ENCODE data around the gene SAE1.

SAE1 gene

DNA sequence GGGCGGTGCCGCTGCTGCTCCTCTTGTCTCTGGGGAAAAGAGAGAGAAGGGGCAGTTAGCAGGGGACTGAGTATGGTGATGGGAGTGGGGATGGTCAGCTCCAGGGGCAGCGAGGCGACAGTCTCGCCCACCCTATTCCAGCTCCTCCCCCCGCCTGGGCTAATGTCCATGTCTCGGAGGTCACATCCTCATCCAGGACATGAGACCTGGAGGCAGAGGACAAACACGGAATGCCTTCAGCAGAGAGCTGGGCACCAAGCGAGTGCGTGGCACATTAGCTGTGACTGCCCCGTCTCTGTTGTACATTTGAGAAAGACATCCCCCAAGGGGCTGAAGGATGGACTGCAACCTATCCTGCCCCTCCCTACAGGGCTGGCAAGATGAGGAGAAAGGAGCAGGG, 91.3 kb downstream of the SAE1 start:
- DNase-seq: no peak

DNA sequence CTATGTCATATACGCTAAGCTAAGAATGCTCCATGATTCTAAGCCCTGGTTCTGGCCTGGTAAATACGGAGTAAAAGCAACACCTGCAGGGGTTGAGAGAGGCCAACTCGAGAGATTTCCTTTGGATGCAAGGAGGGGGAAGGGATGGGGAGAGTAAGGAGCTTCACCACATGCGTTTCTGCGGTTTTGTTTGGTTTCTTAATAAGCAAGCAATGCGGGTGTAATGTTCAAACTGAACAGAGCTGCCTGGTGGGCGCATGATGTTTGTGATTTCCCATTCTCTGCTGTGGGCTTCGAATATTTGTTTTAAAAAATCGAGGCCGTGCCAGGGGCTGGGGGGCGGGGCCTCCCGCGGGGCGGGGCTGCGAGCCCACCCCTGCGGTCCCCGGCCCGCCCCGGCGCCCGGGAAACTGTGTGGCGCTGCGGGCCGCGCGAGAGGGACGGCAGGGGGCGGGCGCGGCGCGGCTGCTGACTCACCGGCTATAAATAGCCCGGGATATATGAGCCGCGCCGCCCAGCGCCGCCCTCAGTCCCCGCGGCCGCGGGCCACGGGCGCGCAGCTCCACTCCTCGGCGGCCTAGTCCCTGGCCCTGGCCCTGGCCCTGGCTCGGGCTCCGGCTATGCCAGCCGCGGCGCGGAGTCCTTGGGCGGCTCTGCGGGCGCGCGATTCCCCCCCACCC, 95.3 kb downstream of the SAE1 start:
- peak; percentile 93 for DNase-seq

GRCh38 chr19:47226426-47227351, 96.1 kb downstream of the SAE1 start:
- peak; percentile 87 for DNase-seq

GRCh38 chr19:47227352-47228167, 96.9 kb downstream of the SAE1 start:
- DNase-seq: peak; percentile 95

- no peak for DNase-seq
Observed at GRCh38 chr19:47228168-47228936, 97.7 kb downstream of the SAE1 start.

- DNase-seq: no peak
Observed at GRCh38 chr19:47228937-47229675, 98.5 kb downstream of the SAE1 start.

DNA sequence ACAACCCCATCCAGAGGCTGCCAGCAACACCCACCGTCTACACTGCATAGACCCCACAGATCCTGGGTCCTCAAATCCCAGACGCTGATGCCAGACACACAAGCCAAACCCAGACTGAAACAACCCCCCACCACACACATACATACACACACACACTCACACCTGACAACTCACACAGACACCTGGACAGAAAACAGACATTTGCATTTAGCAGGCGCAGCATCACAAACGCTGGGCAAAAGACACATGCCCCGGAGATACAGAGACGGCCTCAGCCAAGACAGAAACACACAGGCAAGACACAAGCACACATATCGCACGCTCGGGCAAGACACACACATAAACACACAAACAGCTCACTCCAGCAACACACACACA, 99.0 kb downstream of the SAE1 start:
- no peak for DNase-seq

DNA sequence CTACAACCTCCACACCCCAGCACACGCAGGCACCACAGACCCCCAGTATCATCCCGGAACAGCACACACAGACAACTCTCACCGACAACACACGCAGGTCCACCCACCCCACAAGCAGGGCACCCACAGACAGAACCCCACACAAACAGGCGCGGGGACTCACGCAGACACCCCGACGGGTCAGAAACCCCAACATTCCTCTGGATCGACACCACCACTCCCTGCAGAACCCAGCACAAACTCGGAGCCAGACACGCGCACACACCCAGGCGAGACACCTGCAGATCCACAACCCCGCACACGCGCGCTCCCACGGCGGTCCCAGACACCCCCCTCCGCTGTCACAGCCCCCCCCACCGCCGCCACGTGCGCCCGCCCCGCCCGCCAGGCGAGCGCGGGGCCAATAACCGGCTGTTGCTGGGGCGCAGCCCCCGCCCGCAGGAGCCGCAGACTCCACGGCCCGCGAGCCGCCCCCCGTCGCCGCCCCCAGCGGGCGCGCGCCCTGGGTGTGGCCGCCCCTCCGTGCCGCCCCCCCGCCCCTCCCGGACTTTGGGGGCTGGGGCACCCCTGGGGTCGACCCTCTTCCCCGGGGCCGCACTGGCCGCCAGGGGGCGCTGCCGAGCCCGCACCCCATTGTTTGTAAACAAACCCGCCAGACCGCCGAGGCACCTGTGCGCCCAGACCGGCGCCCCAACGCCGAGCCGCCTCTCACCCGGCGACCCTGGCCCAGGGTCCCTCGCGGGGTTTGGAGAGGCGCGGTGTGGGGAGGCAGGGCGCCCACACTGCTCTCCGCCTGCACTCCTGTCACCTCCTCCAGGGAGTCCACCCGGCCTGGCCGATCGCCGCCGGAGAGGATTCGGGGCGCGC, 99.7 kb downstream of the SAE1 start:
- DNase-seq: peak; percentile 51

DNA sequence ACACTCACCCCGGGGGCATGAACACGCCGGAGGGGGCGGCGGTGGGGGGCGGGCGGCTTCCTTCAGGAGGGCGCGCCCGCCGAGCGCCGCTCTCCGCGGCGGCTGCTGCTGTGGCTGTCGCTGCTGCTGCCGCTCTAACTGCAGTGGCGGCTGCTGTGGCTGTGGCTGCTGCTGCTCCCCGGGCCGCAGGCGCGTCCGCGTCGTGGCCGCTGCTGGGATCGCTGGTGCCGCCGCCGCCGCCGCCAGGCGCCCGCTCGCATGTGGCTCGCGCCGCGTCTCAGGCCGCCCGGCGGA, 100.2 kb downstream of the SAE1 start, which contains the start of gene BBC3:
Gene BBC3, minus strand, starts transcription at position 279 of the 294 bp plus-strand sequence. CDS start 2,768 bp downstream, outside the sequence.
- DNase-seq: no peak

DNA sequence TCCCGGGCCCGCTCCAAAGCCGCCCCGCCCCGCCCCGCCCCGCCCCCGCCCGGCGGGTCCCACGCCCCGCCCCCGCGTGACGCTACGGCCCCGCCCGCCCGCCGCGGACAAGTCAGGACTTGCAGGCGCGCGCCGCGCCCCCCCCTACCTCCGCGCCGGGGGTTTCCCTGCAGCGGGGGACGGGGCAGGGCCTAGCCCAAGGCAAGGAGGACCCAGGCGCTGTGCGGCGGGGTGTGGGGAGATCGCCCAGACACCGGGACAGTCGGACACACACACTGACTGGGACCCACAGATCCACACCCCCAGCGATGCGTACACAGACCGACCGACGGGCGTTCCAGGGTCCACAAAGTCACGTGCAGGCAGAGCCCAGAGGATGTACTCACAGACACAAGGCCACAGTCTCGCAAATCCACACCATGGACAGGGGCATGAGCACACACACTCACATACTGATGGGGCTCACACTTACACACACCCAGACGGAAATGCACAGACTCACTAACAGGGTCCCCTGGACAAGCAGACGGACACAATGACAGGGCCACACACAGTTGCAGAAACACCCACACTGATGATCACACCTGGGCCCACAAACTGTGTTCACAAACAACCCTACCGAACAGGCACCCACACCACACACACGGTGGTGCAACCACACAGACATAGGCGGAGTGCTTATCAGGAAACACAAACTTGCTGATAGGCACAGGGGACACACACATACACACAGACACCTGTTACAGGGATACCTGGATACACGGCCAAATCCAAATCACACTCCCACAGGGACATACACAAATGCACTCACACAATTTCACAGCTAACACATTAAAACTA, 100.8 kb downstream of the SAE1 start:
- DNase-seq: peak; percentile 89

DNA sequence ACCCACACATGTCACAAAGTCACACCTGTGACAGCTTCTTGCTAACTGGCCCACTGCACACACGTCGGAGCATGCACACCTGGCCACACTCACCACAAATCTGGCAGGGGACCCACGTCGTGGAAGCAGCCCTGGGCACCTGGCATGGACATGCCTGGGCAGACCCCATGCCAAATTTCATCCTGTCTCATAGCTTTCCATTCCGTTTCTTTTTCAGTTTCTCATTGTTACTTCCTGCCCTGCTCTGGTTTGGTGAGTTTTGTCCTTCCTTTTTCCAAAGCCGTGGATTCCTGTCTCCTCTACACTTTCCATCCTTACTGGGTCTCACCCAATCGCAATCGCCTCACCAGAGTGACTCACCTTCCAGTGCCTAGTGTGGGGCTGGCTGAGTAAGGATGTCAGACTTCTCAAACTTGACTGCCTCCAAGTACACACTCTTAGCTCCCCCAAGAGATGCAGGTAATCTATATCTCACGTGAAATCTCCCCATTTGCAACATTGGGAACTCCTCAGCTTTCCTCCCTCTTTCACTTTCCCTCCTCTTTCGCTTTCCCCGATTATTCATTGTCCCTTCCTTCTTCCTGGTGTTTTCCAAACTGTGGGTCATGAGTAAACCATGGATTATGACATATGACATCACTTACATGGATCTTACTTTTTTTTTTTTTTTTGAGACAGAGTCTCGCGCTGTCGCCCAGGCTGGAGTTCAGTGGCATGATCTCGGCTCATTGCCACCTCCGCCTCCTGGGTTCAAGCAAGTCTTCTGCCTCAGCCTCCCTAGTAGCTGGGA, 102.0 kb downstream of the SAE1 start:
- peak; percentile 79 for DNase-seq

GRCh38 chr19:47236072-47236675, 105.5 kb downstream of the SAE1 start:
- DNase-seq: no peak

GRCh38 chr19:47239152-47239551, 108.5 kb downstream of the SAE1 start:
- no peak for DNase-seq

- DNase-seq: peak; percentile 65
Observed at GRCh38 chr19:47239610-47240296, 109.1 kb downstream of the SAE1 start.

DNA sequence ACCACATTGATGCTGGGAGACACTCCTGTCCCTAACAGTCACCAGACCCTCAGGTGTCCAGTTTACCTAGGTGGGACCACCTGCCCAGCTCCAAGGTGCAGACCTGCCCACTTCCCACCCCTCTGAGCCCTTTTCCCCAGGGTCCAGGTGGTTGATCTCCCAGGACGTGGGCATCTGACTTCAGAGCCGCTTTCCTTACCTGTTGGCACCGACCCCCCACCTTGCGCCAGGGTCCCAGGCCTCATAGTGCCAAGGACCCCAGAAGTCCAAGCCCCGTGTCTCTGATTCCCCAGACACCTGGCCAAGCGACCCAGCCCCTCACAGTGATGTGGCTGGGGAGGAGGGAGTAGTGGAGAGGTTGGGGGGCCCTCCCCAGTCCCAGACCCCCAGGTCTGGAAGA, 109.9 kb downstream of the SAE1 start:
- no peak for DNase-seq

DNA sequence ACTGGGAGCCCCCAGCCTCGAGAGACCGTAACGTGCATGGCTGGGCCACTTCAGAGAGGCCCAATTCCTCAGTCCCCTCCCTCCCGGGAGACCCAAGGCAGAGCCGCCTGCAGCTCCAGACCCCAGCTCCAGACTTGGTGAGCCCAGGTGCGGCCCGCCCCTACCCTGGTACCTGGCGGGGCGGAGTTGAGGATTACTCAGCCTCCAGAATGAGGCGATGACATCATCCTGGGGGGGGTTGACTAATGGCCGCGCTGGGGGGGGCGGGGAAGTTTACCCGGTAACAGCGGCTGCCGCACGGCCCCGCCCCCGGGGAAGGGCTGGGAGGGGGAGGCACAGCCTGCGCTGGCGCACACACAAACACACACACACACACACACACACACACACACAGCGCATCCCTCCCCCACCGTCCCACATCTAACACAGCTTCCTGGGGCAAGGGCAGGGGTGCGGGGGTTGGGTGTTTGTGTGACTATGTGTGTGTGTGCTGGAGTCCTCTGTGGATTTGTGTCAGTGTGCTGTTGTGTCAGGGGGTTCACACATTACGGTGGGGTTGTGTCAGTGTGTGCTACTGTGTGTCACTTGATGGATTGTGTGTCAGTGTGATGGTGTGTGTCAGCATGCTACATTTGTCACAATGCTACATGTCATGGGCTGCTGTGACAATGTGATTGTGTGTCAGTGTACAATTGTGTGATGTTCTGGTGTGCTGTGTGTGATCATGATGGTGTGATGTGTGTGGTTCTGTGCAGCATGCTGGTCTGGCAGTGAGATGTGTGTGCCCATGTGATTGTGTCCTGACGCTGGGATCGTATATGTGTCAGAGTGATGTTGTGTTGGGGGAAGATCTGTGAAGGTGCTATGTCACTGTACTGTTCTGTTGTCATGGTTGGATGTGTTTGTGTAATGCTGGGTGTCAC, 110.6 kb downstream of the SAE1 start:
- DNase-seq: peak; percentile 85

Data from fibroblast of skin of scalp (primary cell).